ENCODE data around the gene CTSW. TPM values are rescaled to one million over a fixed set of nuclear protein-coding genes. Genes with fewer than 3 reads are reported as not detected.
"Not testable (repeated sequence)": the region's sequence is repeated elsewhere in the genome, so short reads cannot be mapped to it uniquely, and the experiment has no call there.

The CTSW gene, protein sequence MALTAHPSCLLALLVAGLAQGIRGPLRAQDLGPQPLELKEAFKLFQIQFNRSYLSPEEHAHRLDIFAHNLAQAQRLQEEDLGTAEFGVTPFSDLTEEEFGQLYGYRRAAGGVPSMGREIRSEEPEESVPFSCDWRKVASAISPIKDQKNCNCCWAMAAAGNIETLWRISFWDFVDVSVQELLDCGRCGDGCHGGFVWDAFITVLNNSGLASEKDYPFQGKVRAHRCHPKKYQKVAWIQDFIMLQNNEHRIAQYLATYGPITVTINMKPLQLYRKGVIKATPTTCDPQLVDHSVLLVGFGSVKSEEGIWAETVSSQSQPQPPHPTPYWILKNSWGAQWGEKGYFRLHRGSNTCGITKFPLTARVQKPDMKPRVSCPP
- 10 to 100 TPM; 18.8 to 38.2 (median 29.5) TPM for total RNA-seq
- polyA plus RNA-seq = 10 to 100 TPM in 2 of 3 donors, 1 to 10 TPM in 1; 5.6 to 13.2 (median 10.8) TPM
- long read RNA-seq, donor 1, partial matches to known transcripts = 0 of 3 reads
- long read RNA-seq, donor 1, other reads (novel, unspliced or antisense) = 0 of 3 reads
- long read RNA-seq, donor 2, transcript CTSW-201 (10 exons, 1,300 nt) = major isoform, 8 of 9 reads
- long read RNA-seq, donor 2, partial matches to known transcripts = 0 of 9 reads
- long read RNA-seq, donor 2, other reads (novel, unspliced or antisense) = 0 of 9 reads

DNA sequence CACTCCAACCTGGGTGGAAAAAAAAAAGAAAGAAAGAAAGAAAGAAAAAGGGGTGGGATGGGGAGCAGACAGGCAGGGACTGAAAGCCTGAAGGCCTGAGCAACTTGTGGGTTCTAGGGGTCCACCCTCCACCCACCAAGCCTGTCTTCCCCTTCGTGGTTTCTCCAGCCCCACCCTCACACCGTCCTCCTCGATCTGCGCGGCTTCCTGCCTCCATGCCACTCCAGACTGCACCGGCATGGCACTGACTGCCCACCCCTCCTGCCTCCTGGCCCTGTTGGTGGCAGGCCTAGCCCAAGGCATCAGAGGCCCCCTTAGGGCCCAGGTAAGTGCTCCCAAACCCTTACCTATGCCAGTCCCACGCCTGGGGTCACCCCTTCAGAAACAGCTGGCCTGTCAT is at the start of gene CTSW:
CTSW (plus strand) TSS at position 221 of the 400 bp plus-strand sequence; CDS start at position 239, 18 bp downstream.
- TF ChIP-seq POLR2A (IDR thresholded peaks at IDR 0.05) (no peak), CTCF (IDR thresholded peaks at IDR 0.05 in 8 of 11, conservative IDR thresholded peaks at IDR 0.05 in 3 of 11) (no peak), POLR2AphosphoS5 (IDR thresholded peaks at IDR 0.05) (peak; percentile 59 to 78 (median 64))
- DNase-seq = peak; percentile 86
- 6 to 34% (median 19%) methylated on average over 6 to 7 of the region's 7 CpGs for WGBS, 5 donors
- intact Hi-C loops (cut with DNase I; ENCODE audit: low total_unique reads) = no loop called here
- Histone ChIP-seq H3K36me3 (peaks cover 0 to 35% (median 24%) of the 10 kb centered on the region in 6 donors), H3K27me3 (replicated peaks in 1 of 7) (no peaks in the 10 kb centered on the region), H3K4me1 (peaks cover 1 to 49% (median 26%) of the 10 kb centered on the region in 6 donors), H3K4me3 (peak within 1 kb of the TSS in 6 of 8 donors; percentile 3 to 58 (median 28)), H3K27ac (peak within 1 kb of the TSS in 5 of 8 donors; percentile 33 to 79 (median 65)), H3K9me3 (no peaks in the 10 kb centered on the region)

DNA sequence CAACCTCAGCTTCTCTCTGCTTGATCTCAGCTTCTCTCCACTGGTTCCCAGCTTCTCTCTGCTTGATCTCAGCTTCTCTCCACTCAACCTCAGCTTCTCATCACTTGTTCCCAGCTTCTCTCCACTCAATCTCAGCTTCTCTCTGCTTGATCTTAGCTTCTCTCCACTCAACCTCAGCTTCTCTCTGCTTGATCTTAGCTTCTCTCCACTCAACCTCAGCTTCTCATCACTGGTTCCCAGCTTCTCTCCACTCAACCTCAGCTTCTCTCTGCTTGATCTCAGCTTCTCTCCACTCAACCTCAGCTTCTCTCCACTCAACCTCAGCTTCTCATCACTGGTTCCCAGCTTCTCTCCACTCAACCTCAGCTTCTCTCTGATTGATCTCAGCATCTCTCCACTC is 47.4 kb upstream of the CTSW start:
- peaks cover 4 to 24% (median 16%) of the 10 kb centered on the region in 6 donors for H3K4me1 ChIP-seq
- H3K27me3 ChIP-seq (replicated peaks in 1 of 7); H3K9me3 ChIP-seq; H3K27ac ChIP-seq; DNase-seq; H3K36me3 ChIP-seq; intact Hi-C loops (cut with DNase I; ENCODE audit: low total_unique reads); H3K4me3 ChIP-seq: not testable (repeated sequence)

- Histone ChIP-seq H3K27me3 (replicated peaks in 1 of 7) (peaks cover 0 to 8% (median 0%) of the 10 kb centered on the region in 7 donors), H3K4me3 (peak within 1 kb of the TSS; percentile 49 to 88 (median 60)), H3K36me3 (no peaks in the 10 kb centered on the region), H3K4me1 (peaks cover 4 to 24% (median 16%) of the 10 kb centered on the region in 6 donors), H3K27ac (peak within 1 kb of the TSS; percentile 62 to 89 (median 76)), H3K9me3 (no peaks in the 10 kb centered on the region)
- DNase-seq = peak; percentile 96
- TF ChIP-seq POLR2AphosphoS5 (IDR thresholded peaks at IDR 0.05) (peak; percentile 65 to 80 (median 75)), POLR2A (IDR thresholded peaks at IDR 0.05) (no peak), CTCF (IDR thresholded peaks at IDR 0.05 in 8 of 11, conservative IDR thresholded peaks at IDR 0.05 in 3 of 11) (peak in 3 of 11 experiments; percentile 8 to 17 (median 9))
- WGBS, 5 donors = 0 to 1% (median 1%) methylated on average over 44 to 63 of the region's 63 CpGs
- intact Hi-C loops (cut with DNase I; ENCODE audit: low total_unique reads) = no loop called here
These were observed 46.2 kb upstream of the CTSW start, which contains the start of gene SNX32 for GRCh38 chr11:65833297-65834030. SNX32 (plus strand) TSS chr11:65833963; CDS start chr11:65834066, 103 bp downstream.

DNA sequence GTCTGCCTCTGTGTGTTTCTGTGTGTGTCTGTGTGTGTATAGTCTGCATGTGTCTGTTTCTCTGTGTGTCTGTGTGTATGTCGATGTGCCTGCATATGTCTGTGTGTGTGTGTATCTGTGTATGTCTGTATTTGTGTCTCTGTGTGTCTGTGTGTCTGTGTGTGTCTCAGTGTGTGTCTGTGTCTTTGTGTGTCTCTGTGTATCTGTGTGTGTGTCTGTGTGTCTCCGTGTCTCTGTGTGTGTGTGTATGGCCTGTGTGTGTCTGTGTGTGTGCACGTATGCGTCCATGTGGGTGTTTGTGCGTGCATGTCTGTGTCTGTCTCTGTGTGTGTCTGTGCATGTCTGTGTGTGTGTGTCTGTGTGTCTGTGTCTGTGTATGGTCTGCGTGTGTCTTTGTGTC is 45.4 kb upstream of the CTSW start:
- WGBS, 5 donors = 33 to 68% (median 40%) methylated on average over 5 to 6 of the region's 6 CpGs
- Histone ChIP-seq H3K36me3 (no peaks in the 10 kb centered on the region), H3K4me1 (peaks cover 4 to 24% (median 16%) of the 10 kb centered on the region in 6 donors), H3K27ac (peak overlapping the region in 2 of 8 donors; percentile 84 to 89), H3K9me3 (no peaks in the 10 kb centered on the region), H3K4me3 (peak overlapping the region in 7 of 8 donors; percentile 49 to 88 (median 56)), H3K27me3 (replicated peaks in 1 of 7) (peaks cover 0 to 8% (median 0%) of the 10 kb centered on the region in 7 donors)
- DNase-seq = no peak
- TF ChIP-seq POLR2A (IDR thresholded peaks at IDR 0.05) (no peak), POLR2AphosphoS5 (IDR thresholded peaks at IDR 0.05) (no peak), CTCF (IDR thresholded peaks at IDR 0.05 in 8 of 11, conservative IDR thresholded peaks at IDR 0.05 in 3 of 11) (no peak)
- intact Hi-C loops (cut with DNase I; ENCODE audit: low total_unique reads) = no loop called here

All from spleen (tissue), 13 donors.